Amniotic stem cell (primary cell): Measurements from ENCODE around the gene COPS3.
"Not testable (repeated sequence)": the region's sequence is repeated elsewhere in the genome, so short reads cannot be mapped to it uniquely, and the experiment has no call there.

Source experiments
- DNase-seq: peaks from one replicate; lab custom pipeline; 2025; lab: John Stamatoyannopoulos, UW

COPS3 gene

DNA sequence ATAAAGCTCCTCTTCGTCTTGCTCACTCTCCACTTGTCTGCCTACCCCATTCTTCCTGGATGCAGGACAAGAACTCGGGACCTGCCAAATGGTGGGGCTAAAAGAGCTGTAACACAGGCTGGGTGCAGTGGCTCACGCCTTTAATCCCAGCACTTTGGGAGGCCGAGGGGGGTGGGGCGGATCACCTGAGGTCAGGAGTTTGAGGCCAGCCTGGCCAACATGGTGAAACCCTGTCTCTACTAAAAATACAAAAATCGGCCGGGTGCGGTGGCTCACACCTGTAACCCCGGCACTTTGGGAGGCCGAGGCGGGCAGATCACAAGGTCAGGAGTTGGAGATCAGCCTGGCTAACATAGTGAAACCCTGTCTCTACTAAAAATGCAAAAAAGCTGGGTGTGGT lies 20.6 kb upstream of the COPS3 start:
- not testable (repeated sequence) for DNase-seq

- DNase-seq: no peak
Measured at GRCh38 chr17:17300624-17301568, 19.9 kb upstream of the COPS3 start.

DNA sequence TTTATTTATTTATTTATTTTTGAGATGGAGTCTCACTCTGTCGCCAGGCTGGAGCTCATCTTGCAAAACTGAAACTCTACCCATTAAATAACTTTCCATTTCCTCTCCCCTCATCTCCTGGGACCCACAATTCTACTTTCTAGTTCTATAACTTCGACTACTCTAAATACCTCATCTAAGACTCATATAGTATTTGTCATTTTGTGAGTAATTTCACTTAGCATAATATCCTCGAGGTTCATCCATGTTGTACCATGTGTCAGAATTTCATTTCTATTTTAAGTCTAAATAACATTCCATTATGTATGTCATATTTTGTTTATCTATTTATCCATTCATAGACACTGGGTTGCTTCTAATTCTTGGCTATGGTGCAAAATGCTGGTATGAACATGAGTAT lies 17.1 kb upstream of the COPS3 start:
- peak; percentile 19 for DNase-seq

DNA sequence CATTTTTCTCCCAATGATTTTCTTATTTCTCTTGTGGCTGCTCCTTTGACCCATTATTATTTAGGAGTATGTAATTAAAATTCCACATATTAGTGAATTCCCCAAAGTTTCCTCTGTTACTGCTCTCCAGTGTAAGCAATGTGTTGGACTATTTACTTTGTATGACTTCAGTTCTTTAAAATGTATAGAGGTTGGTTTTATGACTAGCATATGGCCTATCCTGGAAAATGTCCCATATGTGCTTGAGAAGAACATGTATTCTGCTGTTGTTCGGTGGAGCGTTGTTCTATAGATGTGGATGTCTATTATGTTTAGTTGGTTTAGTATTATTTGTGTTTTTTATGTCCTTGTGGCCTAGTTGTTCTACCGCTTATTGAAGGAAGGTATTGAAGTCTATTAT lies 16.2 kb upstream of the COPS3 start:
- no peak for DNase-seq

DNA sequence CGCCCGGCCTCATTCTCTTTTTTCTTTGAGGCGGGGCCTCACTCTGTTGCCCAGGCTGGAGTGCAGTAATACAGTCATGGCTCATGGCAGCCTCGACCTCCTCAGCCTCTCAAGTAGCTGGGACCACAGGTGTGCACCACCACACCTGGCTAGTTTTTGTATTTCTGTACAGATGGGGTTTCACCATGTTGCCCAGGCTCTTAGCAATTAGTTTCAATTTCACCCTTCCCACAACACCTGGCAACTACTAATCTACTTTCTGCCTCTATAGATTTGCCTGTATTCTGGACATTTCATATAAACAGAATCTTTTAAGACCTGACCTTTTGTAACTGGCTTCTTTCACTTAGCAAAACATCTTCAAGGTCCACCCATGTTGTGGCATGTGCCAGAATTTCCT lies 14.1 kb upstream of the COPS3 start:
- DNase-seq: no peak

DNA sequence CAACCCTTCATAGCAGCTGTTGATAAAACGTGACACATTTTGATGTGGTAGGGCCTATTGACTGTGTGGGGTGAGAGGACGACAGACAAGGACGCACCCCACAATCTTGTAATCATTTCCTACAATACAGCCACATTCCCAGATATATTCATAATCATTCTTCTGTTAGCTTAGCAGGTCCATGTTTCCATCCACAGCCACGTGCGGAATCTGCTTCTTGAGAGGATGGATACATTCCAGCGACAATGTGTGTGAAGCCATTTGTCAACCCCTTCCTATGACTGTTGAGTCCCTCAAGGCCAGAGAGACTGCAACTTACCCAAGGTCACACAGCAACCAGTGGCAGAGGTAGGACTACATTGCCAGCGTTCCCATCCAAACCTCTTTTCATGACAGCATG lies 8.7 kb upstream of the COPS3 start:
- no peak for DNase-seq

GRCh38 chr17:17289086-17289485 lies 8.0 kb upstream of the COPS3 start:
- no peak for DNase-seq

DNA sequence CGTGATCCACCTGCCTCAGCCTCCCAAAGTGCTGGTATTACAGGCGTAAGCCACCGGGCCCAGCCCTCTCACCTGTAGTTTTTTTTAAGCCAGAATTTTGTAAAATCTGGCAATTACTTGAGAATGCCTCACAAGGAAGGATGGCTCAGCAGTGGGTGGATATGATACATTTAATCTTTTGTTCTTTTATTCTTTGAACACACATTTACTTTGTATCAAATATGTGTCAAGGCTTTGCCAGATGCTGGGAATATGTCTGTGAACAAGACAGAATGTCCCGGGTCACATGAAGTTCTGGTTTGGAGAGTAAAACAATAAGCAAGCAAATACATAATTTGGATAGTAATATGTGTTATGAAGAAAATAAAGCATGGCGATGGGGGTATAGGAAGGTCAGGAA lies 4.9 kb upstream of the COPS3 start:
- DNase-seq: no peak

- DNase-seq: no peak
Measured at GRCh38 chr17:17279316-17279715, 1.7 kb downstream of the COPS3 start.

DNA sequence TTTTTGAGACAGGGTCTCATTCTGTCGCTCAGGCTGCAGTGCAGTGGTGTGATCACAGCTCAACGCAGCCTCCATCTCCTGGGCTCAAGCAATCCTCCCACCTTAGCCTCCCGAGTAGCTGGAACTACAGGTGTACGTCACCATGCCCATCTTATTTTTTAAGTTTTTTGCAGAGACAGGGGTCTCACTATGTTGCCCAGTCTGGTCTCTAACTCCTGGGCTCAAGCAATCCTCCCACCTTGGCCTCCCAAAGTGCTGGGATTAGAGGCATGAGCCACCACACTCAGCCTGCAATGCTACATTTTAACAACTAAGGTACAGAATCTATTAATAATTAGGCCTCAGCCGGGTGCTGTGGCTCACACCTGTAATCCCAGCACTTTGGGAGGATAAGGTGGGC lies 3.6 kb downstream of the COPS3 start:
- DNase-seq: not testable (repeated sequence)

DNA sequence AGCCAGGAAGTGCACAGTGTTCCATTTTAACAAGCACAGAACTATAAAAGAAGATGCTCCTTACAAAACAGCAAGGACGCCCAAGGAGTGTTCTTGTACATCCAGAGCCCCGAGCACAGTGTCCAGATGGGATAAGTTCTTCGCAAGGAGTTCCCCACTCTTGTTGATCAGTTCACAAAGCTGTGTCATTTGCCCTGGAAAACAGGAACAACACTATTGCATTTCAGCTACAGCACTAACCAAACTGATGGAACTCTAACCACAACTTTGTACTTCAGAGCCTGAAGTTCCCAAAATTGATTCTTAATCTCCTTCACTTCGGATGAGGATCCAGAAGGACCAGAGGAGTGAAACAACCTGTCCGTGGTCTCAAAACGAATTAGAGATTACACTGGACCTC lies 5.1 kb downstream of the COPS3 start:
- no peak for DNase-seq

DNA sequence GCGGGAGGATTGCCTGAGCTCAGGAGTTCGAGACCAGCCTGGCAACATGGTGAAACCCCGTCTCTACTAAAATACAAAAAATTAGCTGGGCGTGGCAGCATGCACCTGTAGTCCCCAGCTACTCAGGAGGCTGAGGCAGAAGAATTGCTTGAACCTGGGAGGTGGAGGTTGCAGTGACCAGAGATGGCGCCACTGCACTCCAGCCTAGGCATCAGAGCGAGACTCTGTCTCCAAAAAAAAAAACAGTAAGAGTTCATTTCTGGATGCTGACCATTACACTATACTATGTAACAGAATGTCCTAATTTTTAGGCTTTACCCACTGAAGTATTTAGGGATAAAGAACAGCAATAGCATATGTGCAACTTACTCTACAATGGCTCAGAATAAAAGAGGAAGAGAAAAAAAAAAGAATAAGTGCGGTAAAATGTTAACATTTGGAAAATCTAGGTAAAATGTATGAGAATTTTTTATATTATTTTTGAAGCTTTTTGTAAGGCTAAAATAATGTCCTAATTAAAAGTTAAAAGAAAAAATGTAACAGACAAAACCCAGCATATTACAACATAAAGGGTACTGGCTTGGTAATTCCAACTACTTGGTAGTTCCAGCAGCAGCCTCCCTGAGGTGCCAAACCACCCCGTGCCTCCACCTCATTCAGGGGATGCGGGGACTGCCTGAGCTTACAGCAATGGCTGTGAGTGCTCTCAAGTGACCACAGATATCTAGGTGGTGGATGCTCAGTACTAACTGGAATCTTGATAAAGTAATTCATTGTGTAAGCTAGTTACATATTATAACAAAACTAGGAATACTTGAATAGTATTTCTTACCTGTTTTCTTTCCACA lies 10.9 kb downstream of the COPS3 start:
- no peak for DNase-seq

GRCh38 chr17:17264430-17264829 lies 16.6 kb downstream of the COPS3 start:
- DNase-seq: no peak

DNA sequence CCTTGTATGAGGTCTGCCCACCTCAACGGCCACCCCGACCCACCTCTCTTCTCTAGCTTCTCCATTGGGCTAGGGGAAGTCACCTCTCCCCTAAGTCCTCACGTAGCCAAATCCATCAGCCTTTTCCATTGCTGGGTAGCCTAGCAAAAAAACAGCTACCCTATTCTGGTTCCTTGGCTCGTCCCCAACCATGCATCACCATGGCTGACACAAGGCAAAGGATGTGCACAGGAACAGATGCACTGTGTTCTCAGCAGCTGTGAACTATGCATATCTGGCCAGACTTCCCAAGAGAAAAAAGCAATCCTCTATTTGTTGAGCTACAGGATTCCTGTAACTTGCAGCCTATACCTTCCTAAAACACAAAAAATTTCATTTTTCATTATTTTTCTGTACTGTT lies 22.0 kb downstream of the COPS3 start:
- no peak for DNase-seq

- no peak for DNase-seq
Measured at GRCh38 chr17:17258011-17258410, 23.0 kb downstream of the COPS3 start.

DNA sequence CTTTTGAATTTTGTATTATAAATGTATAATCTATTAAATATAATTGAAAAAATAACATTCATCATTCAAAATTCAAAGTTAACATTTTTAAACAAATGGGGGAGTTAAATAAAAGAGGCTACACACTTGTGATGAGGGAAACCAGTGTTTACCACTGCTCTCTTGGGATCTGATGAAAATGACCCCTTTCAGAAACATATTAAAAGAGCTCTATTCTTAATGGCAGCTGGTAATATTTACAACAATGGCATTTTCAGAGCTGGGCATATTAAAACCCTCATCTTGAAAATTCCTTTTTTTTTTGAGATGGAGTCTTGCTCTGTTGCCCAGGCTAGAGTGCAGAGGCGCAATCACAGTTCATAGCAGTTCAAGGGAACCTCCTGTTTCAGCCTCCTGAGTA lies 24.7 kb downstream of the COPS3 start:
- no peak for DNase-seq

DNA sequence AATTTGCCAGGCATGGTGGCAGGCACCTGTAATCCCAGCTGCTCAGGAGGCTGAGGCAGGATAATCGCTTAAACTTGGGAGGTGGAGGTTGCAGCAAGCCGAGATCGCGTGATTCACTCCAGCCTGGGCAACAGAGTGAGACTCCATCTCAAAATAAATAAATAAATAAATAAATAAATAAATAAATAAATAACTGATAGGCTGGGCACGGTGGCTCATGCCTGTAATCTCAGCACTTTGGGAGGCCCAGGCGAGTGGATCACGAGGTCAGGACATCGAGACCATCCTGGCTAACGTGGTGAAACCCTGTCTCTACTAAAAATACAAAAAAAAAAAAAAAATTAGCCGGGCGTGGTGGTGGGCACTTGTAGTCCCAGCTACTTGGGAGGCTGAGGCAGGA lies 25.4 kb downstream of the COPS3 start:
- not testable (repeated sequence) for DNase-seq

DNA sequence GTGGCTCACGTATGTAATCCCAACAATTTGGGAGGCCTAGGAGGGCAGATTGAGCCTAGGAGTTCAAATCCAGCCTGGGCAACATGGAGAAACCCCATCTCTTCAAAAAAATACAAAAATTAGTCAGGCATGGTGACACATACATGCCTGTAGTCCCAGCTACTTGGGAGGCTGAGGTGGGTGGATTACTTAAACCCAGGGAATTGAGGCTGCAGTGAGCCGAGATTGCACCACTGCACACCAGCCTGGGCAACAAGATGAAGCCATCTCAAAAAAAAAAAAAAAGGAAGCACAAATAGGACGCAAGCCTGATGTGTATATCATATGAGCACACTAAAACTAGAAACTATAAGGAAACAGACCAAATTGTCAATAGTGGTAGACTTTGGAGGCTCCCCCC lies 27.0 kb downstream of the COPS3 start:
- DNase-seq: no peak

DNA sequence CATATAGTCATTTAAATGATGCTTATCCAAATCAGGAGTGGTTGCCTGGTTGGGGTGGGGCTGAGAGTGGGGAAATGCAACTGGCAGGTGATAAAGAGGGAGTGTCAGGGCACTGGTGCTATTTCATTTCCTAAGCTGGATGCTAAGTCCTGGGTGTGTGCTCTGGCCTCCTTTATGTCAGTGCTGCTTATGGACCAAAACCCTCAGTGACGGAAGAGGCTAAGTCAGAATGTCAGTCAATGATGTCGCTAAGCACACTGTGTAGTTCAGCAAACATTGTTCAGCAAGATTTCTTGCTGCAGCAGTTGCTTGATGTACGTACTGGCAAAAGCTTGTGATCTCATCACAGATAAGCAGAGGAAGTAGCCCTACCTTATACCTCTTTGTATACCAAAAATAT lies 27.6 kb downstream of the COPS3 start:
- DNase-seq: no peak

DNA sequence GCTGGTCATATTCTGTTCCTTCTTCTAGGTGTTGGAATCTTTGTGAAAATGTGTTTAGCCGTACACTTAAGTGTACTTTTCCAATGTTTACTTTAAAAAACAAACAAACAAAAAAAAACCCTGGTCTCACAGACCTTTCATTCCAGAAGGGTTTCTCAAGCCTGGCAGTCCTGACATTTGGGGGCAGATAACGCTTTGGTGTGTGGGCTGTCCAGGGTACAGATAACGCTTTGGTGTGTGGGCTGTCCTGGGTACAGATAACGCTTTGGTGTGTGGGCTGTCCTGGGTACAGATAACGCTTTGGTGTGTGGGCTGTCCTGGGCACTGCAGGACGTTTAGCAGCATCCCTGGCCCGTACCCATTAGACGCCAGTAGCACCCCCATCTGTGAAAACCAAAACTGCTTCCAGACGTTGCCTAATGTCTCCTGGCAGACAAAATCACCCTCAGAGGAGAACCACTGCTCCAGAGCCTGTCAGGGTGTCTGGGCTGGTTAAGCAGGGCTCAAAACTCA lies 28.8 kb downstream of the COPS3 start:
- DNase-seq: no peak

- DNase-seq: no peak
Measured at GRCh38 chr17:17246879-17247278, 34.2 kb downstream of the COPS3 start.

- DNase-seq: no peak
Measured at GRCh38 chr17:17243163-17243562, 37.9 kb downstream of the COPS3 start.

DNA sequence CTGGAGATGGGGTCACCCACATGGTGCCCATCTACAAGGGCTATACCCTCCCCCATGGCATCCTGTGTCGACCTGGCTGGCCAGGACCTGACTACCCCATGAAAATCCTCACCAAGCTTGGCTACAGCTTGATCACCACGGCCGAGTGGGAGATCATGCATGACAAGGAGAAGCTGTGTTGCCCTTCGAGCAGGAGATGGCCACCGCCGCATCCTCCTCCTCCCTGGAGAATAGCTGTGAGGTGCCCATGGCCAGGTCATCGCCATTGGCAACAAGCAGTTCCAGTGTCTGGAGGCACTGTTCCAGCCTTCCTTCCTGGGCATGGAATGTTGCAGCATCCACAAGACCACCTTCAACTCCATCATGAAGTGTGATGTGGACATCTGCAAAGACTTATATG lies 38.8 kb downstream of the COPS3 start:
- DNase-seq: no peak
